Lower leg skin (tissue), 3 donors: ENCODE measurements around the gene ACSL3.

Source experiments
- POLR2A ChIP-seq, 2 donors: fragments of 450-650 bp; IDR thresholded peaks; one replicate each; pipeline ENCODE4 v1.6.1; 2016 to 2017; ENCODE audit warnings: antibody characterized with exemption in 2 of 2, mild to moderate bottlenecking in 1 of 2, moderate library complexity in 1 of 2
- TF ChIP-seq, protein P1 (sequence below), 3 donors: fragments of 450-650 bp; IDR thresholded peaks; one replicate each; pipeline ENCODE4 v1.5.1; 2016; ENCODE audit warnings: antibody characterized with exemption in 3 of 3, mild to moderate bottlenecking in 3 of 3, moderate library complexity in 2 of 3

DNA sequence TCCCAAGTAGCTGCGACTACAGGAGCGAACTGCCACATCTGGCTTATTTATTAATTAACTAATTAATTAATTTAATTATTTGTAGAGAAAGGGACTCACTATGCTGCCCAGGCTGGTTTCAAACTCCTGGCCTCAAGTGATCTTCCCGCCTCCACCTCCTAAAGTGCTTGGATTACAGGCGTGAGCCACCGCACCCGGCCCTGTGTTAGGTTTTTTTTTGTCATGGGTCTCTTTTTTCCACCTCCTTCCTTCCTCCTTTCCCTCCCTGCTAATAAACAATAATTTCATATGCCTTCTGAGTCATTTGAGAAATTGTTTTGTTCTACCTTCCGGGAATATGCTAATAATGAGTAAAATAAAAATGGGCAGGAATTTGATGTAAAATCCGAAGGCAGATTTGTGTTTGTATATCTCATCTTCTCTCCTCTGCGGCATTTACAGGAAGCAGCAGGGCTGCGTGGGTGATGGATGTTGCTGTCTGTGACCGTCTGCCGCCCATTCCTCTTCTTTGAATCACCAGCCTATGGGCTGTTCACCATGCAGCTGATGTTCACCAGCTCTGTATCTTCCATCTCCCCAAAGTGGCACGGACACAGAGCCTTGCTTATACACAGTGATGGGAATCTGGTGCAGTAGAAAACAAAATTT, 89.9 kb downstream of the ACSL3 start:
- TF ChIP-seq, protein P1, sequence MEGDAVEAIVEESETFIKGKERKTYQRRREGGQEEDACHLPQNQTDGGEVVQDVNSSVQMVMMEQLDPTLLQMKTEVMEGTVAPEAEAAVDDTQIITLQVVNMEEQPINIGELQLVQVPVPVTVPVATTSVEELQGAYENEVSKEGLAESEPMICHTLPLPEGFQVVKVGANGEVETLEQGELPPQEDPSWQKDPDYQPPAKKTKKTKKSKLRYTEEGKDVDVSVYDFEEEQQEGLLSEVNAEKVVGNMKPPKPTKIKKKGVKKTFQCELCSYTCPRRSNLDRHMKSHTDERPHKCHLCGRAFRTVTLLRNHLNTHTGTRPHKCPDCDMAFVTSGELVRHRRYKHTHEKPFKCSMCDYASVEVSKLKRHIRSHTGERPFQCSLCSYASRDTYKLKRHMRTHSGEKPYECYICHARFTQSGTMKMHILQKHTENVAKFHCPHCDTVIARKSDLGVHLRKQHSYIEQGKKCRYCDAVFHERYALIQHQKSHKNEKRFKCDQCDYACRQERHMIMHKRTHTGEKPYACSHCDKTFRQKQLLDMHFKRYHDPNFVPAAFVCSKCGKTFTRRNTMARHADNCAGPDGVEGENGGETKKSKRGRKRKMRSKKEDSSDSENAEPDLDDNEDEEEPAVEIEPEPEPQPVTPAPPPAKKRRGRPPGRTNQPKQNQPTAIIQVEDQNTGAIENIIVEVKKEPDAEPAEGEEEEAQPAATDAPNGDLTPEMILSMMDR (IDR thresholded peaks at IDR 0.05): no peak
- TF ChIP-seq POLR2A (IDR thresholded peaks at IDR 0.05): no peak
